OCI-LY3 (cell line): ENCODE measurements around the gene PIAS4.

Source experiments
- CTCF ChIP-seq: fragments of 200-600, 300-600 bp; sonication (generic); IDR thresholded peaks from 2 replicates; pipeline ENCODE4 v1.5.1; 2014; ENCODE audit warnings: antibody characterized with exemption, low read length, low read depth
- EZH2phosphoT487 ChIP-seq: fragments of 200-600 bp; shearing (Covaris generic); IDR thresholded peaks from 2 replicates; pipeline ENCODE4 v1.6.1; 2018; ENCODE audit warnings: antibody characterized with exemption, mixed run types, low read depth

- no peak for TF ChIP-seq CTCF
- no peak for TF ChIP-seq EZH2phosphoT487
Measured at GRCh38 chr19:3958836-3959765, 48.4 kb upstream of the PIAS4 start.
